HG03097 (cell line): ENCODE measurements around the gene TAL2.
"Not testable (repeated sequence)": the region's sequence is repeated elsewhere in the genome, so short reads cannot be mapped to it uniquely, and the experiment has no call there.

Source experiments
- ATAC-seq: cut with Tn5 transposase; IDR thresholded peaks from one replicate; pipeline ENCODE4 v1.9.1; 2021; ENCODE audit not compliant: unreplicated experiment, low FRiP score

The TAL2 gene

GRCh38 chr9:105703638-105704037 lies 41.4 kb downstream of the TAL2 start:
- not testable (repeated sequence) for ATAC-seq

GRCh38 chr9:105706156-105706555 lies 43.9 kb downstream of the TAL2 start:
- ATAC-seq = no peak

DNA sequence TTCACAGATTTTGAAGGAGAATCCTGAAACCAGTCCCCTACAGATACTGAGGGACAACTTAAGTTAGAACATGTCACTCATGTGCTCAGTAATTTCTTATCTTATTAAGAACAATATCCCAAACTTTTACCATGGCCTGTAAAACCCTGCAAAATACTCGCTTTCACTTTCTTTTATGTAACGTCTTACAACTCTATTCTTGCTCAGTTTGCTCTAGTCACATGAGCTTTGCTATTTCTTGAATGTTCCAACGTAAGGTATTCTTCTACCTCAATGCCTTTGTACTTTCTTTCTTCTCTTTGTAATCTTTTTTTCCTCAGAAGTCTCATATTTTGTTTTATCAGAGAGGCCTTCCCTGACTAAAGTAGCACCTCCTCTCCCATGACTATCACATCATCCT lies 46.1 kb downstream of the TAL2 start:
- ATAC-seq = no peak

GRCh38 chr9:105710638-105711037 lies 48.4 kb downstream of the TAL2 start:
- no peak for ATAC-seq

DNA sequence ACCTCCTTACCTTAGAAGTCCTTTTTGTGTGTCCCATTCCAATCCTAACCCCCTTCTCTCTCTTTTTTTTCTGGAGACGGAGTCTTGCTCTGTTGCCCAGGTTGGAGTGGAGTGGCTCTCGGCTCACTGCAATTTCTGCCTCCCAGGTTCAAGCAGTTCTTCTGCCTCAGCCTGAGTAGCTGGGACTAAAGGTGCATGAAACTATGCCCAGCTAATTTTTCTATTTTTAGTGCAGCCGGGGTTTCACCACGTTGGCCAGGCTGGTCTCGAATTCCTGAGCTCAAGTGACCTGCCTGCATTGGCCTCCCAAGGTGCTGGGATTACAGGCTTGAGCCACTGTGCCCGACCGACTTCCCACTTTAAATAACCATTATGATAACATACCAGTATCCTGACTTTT lies 49.6 kb downstream of the TAL2 start:
- no peak for ATAC-seq

GRCh38 chr9:105712297-105712696 lies 50.0 kb downstream of the TAL2 start:
- no peak for ATAC-seq
